ENCODE results near the gene OR52N1.

The OR52N1 gene

GRCh38 chr11:5791165-5791564 lies at the start of gene OR52N1:
Gene OR52N1, minus strand, starts transcription at chr11:5791265. Its CDS starts 2,449 bp downstream, at chr11:5788816.
- H3K4me1 ChIP-seq: no peaks in the 10 kb centered on the region
- no peak within 1 kb of the TSS for H3K9ac ChIP-seq
- H3K27me3 ChIP-seq: no peaks in the 10 kb centered on the region
- H4K20me1 ChIP-seq: no peaks in the 10 kb centered on the region
- no peak within 1 kb of the TSS for H3K4me2 ChIP-seq
- no peaks in the 10 kb centered on the region for H3K36me3 ChIP-seq
- no peak for TF ChIP-seq Cebpa-rat (IDR thresholded peaks at IDR 0.05)
- 0 out of 22 replicates have a peak, but pooled peaks cover 0 to 7% (median 0%) of the 10 kb centered on the region in 11 experiments for H3K9me3 ChIP-seq (replicated peaks in 1 of 11)
- H3K4me3 ChIP-seq: no peak within 1 kb of the TSS
- no peak within 1 kb of the TSS for H3K27ac ChIP-seq

- Histone ChIP-seq H3K4me3 (no peak overlapping the region), H3K27ac (no peak overlapping the region), H3K4me2 (no peak overlapping the region), H4K20me1 (no peaks in the 10 kb centered on the region), H3K9me3 (replicated peaks in 1 of 11) (peaks cover 0 to 5% (median 0%) of the 10 kb centered on the region in 11 experiments; a peak in 1 of 22 replicates), H3K36me3 (no peaks in the 10 kb centered on the region), H3K4me1 (no peaks in the 10 kb centered on the region), H3K9ac (no peak overlapping the region), H3K27me3 (no peaks in the 10 kb centered on the region)
- TF ChIP-seq Cebpa-rat (IDR thresholded peaks at IDR 0.05): no peak
Observed at GRCh38 chr11:5837695-5838094, 46.6 kb upstream of the OR52N1 start.

GRCh38 chr11:5833446-5833845 lies 42.4 kb upstream of the OR52N1 start:
- TF ChIP-seq Cebpa-rat (IDR thresholded peaks at IDR 0.05): no peak
- H3K9me3 ChIP-seq (replicated peaks in 1 of 11): no peaks in the 10 kb centered on the region

GRCh38 chr11:5831196-5831829 lies 40.2 kb upstream of the OR52N1 start:
- no peak overlapping the region for H3K9ac ChIP-seq

More at GRCh38 chr11:5833446-5833845, 42.4 kb upstream of the OR52N1 start:
- no peaks in the 10 kb centered on the region for H4K20me1 ChIP-seq
- H3K36me3 ChIP-seq: no peaks in the 10 kb centered on the region
- H3K4me3 ChIP-seq: no peak overlapping the region
- H3K9ac ChIP-seq: no peak overlapping the region
- no peak overlapping the region for H3K27ac ChIP-seq
- H3K27me3 ChIP-seq: no peaks in the 10 kb centered on the region
- no peaks in the 10 kb centered on the region for H3K4me1 ChIP-seq
- H3K4me2 ChIP-seq: no peak overlapping the region

GRCh38 chr11:5818245-5818886 lies 27.3 kb upstream of the OR52N1 start:
- H3K9ac ChIP-seq: no peak overlapping the region
- H3K27ac ChIP-seq: peak overlapping the region in 8 of 11 experiments; percentile 4 to 67 (median 38); a peak in 11 of 22 replicates
- H3K9me3 ChIP-seq (replicated peaks in 1 of 11): peaks cover 0 to 8% (median 0%) of the 10 kb centered on the region in 11 experiments; a peak in 3 of 22 replicates
- no peak for TF ChIP-seq Cebpa-rat (IDR thresholded peaks at IDR 0.05)
- H3K36me3 ChIP-seq: no peaks in the 10 kb centered on the region
- H3K4me1 ChIP-seq: peaks cover 9 to 33% (median 20%) of the 10 kb centered on the region in 10 experiments; a peak in 19 of 20 replicates
- no peaks in the 10 kb centered on the region for H4K20me1 ChIP-seq
- no peak overlapping the region for H3K4me3 ChIP-seq
- H3K4me2 ChIP-seq: peak overlapping the region; percentile 39 to 73 (median 64); a peak in 20 of 22 replicates
- no peaks in the 10 kb centered on the region for H3K27me3 ChIP-seq

More at GRCh38 chr11:5831196-5831829, 40.2 kb upstream of the OR52N1 start:
- Histone ChIP-seq H3K4me2 (no peak overlapping the region), H4K20me1 (no peaks in the 10 kb centered on the region), H3K4me1 (no peaks in the 10 kb centered on the region), H3K9me3 (replicated peaks in 1 of 11) (peaks cover 0 to 11% (median 0%) of the 10 kb centered on the region in 11 experiments; a peak in 3 of 22 replicates), H3K27ac (no peak overlapping the region), H3K36me3 (no peaks in the 10 kb centered on the region), H3K27me3 (no peaks in the 10 kb centered on the region), H3K4me3 (no peak overlapping the region)
- TF ChIP-seq Cebpa-rat (IDR thresholded peaks at IDR 0.05): no peak

- no peaks in the 10 kb centered on the region for H3K27me3 ChIP-seq
- H3K36me3 ChIP-seq: no peaks in the 10 kb centered on the region
- peaks cover 0 to 8% (median 0%) of the 10 kb centered on the region in 11 experiments; a peak in 3 of 22 replicates for H3K9me3 ChIP-seq (replicated peaks in 1 of 11)
- H3K4me2 ChIP-seq: peak overlapping the region in 8 of 11 experiments; percentile 8 to 53 (median 26); a peak in 10 of 22 replicates
- H3K9ac ChIP-seq: no peak overlapping the region
- H3K4me3 ChIP-seq: no peak overlapping the region
- no peaks in the 10 kb centered on the region for H4K20me1 ChIP-seq
- peaks cover 9 to 33% (median 20%) of the 10 kb centered on the region in 10 experiments; a peak in 19 of 20 replicates for H3K4me1 ChIP-seq
- TF ChIP-seq Cebpa-rat (IDR thresholded peaks at IDR 0.05): peak in 2 of 11 experiments; percentile 71 to 73; a peak in 5 of 22 replicates
- H3K27ac ChIP-seq: peak overlapping the region in 10 of 11 experiments; percentile 17 to 62 (median 51); a peak in 15 of 22 replicates
Observed at GRCh38 chr11:5815534-5815933, 24.5 kb upstream of the OR52N1 start.

- Histone ChIP-seq H4K20me1 (no peaks in the 10 kb centered on the region), H3K9ac (no peak overlapping the region), H3K4me1 (peaks cover under 1 to 26% (median 13%) of the 10 kb centered on the region in 10 experiments; a peak in 16 of 20 replicates), H3K27ac (no peak overlapping the region), H3K9me3 (replicated peaks in 1 of 11) (peaks cover 0 to 3% (median 0%) of the 10 kb centered on the region in 11 experiments; a peak in 1 of 22 replicates), H3K4me2 (peak overlapping the region in 7 of 11 experiments; percentile 73 to 95 (median 90); a peak in 6 of 22 replicates), H3K36me3 (no peaks in the 10 kb centered on the region), H3K27me3 (no peaks in the 10 kb centered on the region; a peak in 1 of 22 replicates), H3K4me3 (no peak overlapping the region)
- TF ChIP-seq Cebpa-rat (IDR thresholded peaks at IDR 0.05): no peak
Observed at GRCh38 chr11:5809905-5810795, 19.1 kb upstream of the OR52N1 start.

- peak overlapping the region; percentile 64 to 79 (median 74) for H3K9ac ChIP-seq
- no peaks in the 10 kb centered on the region for H3K36me3 ChIP-seq
- peak overlapping the region in 8 of 11 experiments; percentile 13 to 69 (median 52); a peak in 13 of 22 replicates for H3K27ac ChIP-seq
- no peak for TF ChIP-seq Cebpa-rat (IDR thresholded peaks at IDR 0.05)
- H3K27me3 ChIP-seq: no peaks in the 10 kb centered on the region; a peak in 1 of 22 replicates
- peak overlapping the region; percentile 67 to 85 (median 74) for H3K4me3 ChIP-seq
- H4K20me1 ChIP-seq: no peaks in the 10 kb centered on the region
- H3K4me1 ChIP-seq: peaks cover 0 to 17% (median 9%) of the 10 kb centered on the region in 10 experiments; a peak in 15 of 20 replicates
- peak overlapping the region; percentile 73 to 95 (median 90) for H3K4me2 ChIP-seq
- peaks cover 7 to 13% (median 9%) of the 10 kb centered on the region in 11 experiments for H3K9me3 ChIP-seq (replicated peaks in 1 of 11)
Observed at GRCh38 chr11:5809122-5809519, 18.1 kb upstream of the OR52N1 start.
